ENCODE measurements around the gene RBM33. TPM values are rescaled to one million over a fixed set of nuclear protein-coding genes. Genes with fewer than 3 reads are reported as not detected.

Gene RBM33
- total RNA-seq, 1 donor from 2014 or later, result 117 TPM

DNA sequence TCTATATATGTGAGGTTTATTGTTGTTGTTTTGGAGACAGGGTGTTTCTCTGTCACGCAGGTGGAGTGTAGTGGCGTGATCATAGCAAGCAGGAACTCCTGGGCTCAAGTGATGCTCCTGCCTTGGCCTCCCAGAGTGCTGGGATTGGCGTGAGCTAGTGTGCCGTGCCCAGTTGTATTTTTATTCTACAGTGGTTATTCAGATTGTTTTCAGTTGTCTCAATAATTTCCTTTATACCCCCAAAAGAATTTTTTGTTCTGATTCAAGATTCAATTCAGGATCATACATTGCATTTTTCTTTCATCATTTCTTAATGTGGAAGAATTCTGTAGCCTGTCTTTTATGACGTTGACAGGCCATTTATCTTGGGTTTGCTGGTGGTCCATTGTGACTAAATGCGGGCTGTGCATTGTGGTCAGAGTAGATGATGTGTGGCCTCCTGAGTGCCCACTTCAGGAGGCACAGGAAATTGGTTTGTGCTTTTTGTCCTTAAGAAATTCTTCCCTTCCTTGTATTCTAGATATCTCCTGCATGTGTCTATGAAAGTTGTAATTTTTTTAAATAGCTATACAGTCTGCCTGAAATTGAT, 22.9 kb downstream of the RBM33 start:
- POLR2A ChIA-PET, result no interaction called here
- H3K36me3 Mint-ChIP-seq (ENCODE audit: low read depth), result peaks cover 49% of the 10 kb centered on the region
- no peaks in the 10 kb centered on the region for H3K9me3 Mint-ChIP-seq
- ATAC-seq (ENCODE audit: low read depth) (no peak), DNase-seq (no peak)
- no peak overlapping the region for H3K4me3 Mint-ChIP-seq
- TF ChIP-seq, protein P1, sequence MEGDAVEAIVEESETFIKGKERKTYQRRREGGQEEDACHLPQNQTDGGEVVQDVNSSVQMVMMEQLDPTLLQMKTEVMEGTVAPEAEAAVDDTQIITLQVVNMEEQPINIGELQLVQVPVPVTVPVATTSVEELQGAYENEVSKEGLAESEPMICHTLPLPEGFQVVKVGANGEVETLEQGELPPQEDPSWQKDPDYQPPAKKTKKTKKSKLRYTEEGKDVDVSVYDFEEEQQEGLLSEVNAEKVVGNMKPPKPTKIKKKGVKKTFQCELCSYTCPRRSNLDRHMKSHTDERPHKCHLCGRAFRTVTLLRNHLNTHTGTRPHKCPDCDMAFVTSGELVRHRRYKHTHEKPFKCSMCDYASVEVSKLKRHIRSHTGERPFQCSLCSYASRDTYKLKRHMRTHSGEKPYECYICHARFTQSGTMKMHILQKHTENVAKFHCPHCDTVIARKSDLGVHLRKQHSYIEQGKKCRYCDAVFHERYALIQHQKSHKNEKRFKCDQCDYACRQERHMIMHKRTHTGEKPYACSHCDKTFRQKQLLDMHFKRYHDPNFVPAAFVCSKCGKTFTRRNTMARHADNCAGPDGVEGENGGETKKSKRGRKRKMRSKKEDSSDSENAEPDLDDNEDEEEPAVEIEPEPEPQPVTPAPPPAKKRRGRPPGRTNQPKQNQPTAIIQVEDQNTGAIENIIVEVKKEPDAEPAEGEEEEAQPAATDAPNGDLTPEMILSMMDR (IDR thresholded peaks at IDR 0.05), result no peak
- intact Hi-C loops (cut with micrococcal nuclease), result no loop called here
- H3K27ac Mint-ChIP-seq, result no peak overlapping the region
- CTCF ChIA-PET, result no interaction called here
- H3K4me1 Mint-ChIP-seq, result peaks cover 55% of the 10 kb centered on the region
- no peaks in the 10 kb centered on the region for H3K27me3 Mint-ChIP-seq

DNA sequence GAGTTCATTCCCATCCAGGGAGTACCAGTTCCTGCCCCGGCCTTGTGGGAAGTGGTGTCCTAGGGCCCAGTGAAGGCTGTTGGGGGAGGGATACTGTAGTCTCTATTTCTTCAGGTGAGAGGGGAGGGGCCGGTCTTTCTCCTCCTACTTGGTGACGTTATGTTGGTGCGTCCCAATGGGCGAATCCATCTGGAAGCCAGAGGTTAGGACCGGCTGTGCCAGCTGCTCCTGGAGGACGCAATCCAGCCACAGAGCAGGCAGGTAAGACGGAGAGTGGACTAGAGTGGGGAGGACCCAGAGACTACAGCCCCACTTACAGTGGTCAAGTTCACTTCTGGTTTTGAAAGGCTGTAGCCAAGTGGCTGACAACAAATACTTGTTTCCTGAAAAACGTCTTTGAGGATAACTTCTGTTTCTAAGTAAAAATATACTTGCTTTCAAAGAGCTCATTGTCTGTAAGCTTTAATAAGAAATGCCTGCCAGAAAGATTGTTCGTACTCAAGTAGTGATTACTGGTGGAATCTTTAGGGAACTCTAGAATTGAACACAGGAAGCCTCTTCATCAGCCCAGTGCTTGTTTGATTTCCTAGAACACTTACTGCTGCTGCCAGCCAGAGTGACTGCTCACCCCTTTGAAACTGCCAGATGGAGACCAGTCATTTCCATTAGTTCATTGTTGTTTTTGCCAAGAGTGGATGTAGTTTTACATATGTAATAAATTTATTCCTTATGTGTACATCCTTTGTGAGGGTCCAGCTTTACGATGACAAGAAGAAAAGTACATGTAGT, 25.4 kb downstream of the RBM33 start:
- H3K27ac Mint-ChIP-seq, result peak overlapping the region; percentile 35
- H3K4me1 Mint-ChIP-seq, result peaks cover 46% of the 10 kb centered on the region
- ATAC-seq (ENCODE audit: low read depth) (no peak), DNase-seq (no peak)
- no peaks in the 10 kb centered on the region for H3K9me3 Mint-ChIP-seq
- CTCF ChIA-PET, result no interaction called here
- intact Hi-C loops (cut with micrococcal nuclease), result no loop called here
- TF ChIP-seq, protein P1 (IDR thresholded peaks at IDR 0.05), result no peak
- H3K4me3 Mint-ChIP-seq, result no peak overlapping the region
- no peaks in the 10 kb centered on the region for H3K27me3 Mint-ChIP-seq
- peaks cover 57% of the 10 kb centered on the region for H3K36me3 Mint-ChIP-seq (ENCODE audit: low read depth)
- POLR2A ChIA-PET, result interaction anchor here (0.5 kb wide), 1 partner anchor 12 kb away, joined by 3 read pairs; no protein-coding TSS in a partner anchor

DNA sequence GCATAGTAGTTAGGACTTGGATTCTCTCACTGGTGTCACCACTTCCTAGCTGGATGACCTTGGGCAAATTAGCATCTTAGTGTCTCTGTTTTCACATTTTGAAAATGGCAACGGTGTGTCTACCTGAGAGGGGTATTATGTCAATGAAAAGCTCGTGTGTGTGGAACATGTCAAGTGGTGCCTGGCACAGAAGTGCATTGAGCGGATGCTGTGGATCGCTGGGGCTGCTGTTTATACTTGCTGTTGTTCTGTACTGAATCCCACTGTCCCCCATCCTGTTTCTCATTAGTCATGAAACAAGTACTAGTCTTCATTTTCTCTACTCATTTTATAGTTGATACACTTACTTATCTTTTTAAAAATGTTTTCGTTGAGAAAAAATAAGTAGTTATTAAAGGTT, 26.1 kb downstream of the RBM33 start:
- Mint-ChIP-seq H3K27ac (no peak overlapping the region), H3K4me3 (no peak overlapping the region), H3K27me3 (no peaks in the 10 kb centered on the region), H3K36me3 (ENCODE audit: low read depth) (peaks cover 53% of the 10 kb centered on the region), H3K9me3 (no peaks in the 10 kb centered on the region), H3K4me1 (peaks cover 42% of the 10 kb centered on the region)
- POLR2A ChIA-PET, result interaction anchor here (0.5 kb wide), 1 partner anchor 11 kb away, joined by 3 read pairs; no protein-coding TSS in a partner anchor
- DNase-seq (no peak), ATAC-seq (ENCODE audit: low read depth) (no peak)
- intact Hi-C loops (cut with micrococcal nuclease), result no loop called here
- TF ChIP-seq, protein P1 (IDR thresholded peaks at IDR 0.05), result no peak
- CTCF ChIA-PET, result no interaction called here

DNA sequence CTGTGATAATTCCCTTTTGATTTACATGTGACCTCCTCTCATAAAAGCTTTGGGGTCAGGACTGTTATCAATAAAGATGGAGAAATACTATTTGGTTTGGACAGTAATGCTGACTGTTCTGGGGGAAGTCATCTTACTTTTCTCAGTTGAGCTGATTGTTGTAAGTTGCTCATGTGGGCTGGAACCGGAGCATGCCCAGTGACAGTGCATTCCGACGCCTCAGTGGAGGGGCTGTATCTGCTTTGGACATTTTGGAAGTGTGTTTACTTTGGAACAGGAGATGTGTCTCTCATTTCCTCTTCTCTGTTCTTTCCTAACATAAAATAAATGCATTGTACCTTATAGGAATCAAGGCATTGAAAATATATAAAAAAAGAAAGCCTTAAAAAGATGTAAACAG, 30.1 kb downstream of the RBM33 start:
- intact Hi-C loops (cut with micrococcal nuclease), result no loop called here
- no peak overlapping the region for H3K4me3 Mint-ChIP-seq

DNA sequence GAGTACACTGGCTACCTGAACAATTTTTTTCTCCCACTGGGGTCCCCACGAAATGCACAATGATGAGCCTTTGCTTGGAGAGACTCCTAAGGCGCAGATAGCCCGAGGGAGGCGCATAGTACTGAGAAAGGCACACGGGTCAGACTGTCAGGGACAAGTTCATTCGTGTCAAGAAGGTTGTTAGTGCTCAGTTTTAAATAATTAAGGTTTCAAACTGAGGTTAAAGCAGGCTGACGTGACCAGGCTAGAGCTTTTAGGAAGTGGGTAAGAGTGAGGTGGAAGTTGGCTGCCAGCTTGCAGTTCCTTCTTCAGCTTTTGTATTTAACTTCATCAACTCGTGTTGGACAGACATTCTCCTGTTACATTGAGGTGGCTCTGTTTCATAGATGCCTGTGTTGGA, 31.6 kb downstream of the RBM33 start:
- DNase-seq, result no peak
- no peak for ATAC-seq (ENCODE audit: low read depth)
- Mint-ChIP-seq H3K4me1 (peaks cover 34% of the 10 kb centered on the region), H3K36me3 (ENCODE audit: low read depth) (peaks cover 46% of the 10 kb centered on the region), H3K27ac (no peak overlapping the region), H3K9me3 (no peaks in the 10 kb centered on the region), H3K4me3 (no peak overlapping the region), H3K27me3 (no peaks in the 10 kb centered on the region)
- TF ChIP-seq, protein P1 (IDR thresholded peaks at IDR 0.05), result no peak
- POLR2A ChIA-PET, result no interaction called here
- intact Hi-C loops (cut with micrococcal nuclease), result no loop called here
- CTCF ChIA-PET, result interaction anchor here (1.3 kb wide), 1 partner anchor 77 kb away, joined by 4 read pairs; no protein-coding TSS in a partner anchor

More for the DNA sequence above, 30.1 kb downstream of the RBM33 start:
- H3K36me3 Mint-ChIP-seq (ENCODE audit: low read depth), result peaks cover 48% of the 10 kb centered on the region
- ChIA-PET CTCF (interaction anchor here (1.5 kb wide), 1 partner anchor 76 kb away, joined by 3 read pairs; no protein-coding TSS in a partner anchor), POLR2A (no interaction called here)
- no peaks in the 10 kb centered on the region for H3K27me3 Mint-ChIP-seq
- DNase-seq (no peak), ATAC-seq (ENCODE audit: low read depth) (no peak)
- H3K27ac Mint-ChIP-seq, result no peak overlapping the region
- TF ChIP-seq, protein P1 (IDR thresholded peaks at IDR 0.05), result no peak
- no peaks in the 10 kb centered on the region for H3K9me3 Mint-ChIP-seq
- H3K4me1 Mint-ChIP-seq, result peaks cover 40% of the 10 kb centered on the region
